Muscle of leg (tissue), 11 donors: ENCODE results near the gene CHSY1. TPM values are rescaled to one million over a fixed set of nuclear protein-coding genes. Genes with fewer than 3 reads are reported as not detected.

Source experiments
- DNase-seq: peaks from one replicate; pipeline ENCODE4 v3.0.0; 2013
- H3K27ac ChIP-seq: one replicate; pipeline ENCODE4 v1.5.1; 2013; ENCODE audit warnings: mild to moderate bottlenecking, low read length, control low read depth
- H3K27me3 ChIP-seq: one replicate; pipeline ENCODE4 v1.6.1; 2013; ENCODE audit warnings: low read length; ENCODE audit not compliant: control insufficient read depth, insufficient read depth
- H3K36me3 ChIP-seq: one replicate; pipeline ENCODE4 v1.6.1; 2013; ENCODE audit warnings: low read length; ENCODE audit not compliant: control insufficient read depth, insufficient read depth
- H3K4me1 ChIP-seq: one replicate; pipeline ENCODE4 v1.6.1; 2013; ENCODE audit warnings: low read length; ENCODE audit not compliant: control insufficient read depth, insufficient read depth
- H3K4me3 ChIP-seq: one replicate; pipeline ENCODE4 v1.5.1; 2013; ENCODE audit warnings: low read length, control low read depth
- H3K9me3 ChIP-seq: replicated peaks from 2 replicates; pipeline ENCODE4 v1.6.1; 2013; ENCODE audit warnings: low read depth, low read length; ENCODE audit not compliant: control insufficient read depth
- WGBS: methylation state at CpG from one replicate; pipeline ENCODE4 v1.1.5; 2013; ENCODE audit warnings: missing lambda C conversion rate; ENCODE audit not compliant: insufficient coverage; 5-methylcytosine and 5-hydroxymethylcytosine counted together
- polyA plus RNA-seq, 8 donors: library from polyadenylated mRNA; unstranded; fragments of 120-200 nt; gene quantifications; one replicate each; pipeline versions ENCODE4 v1.2.1 to v1.2.3, GENCODE V29; 2013; ENCODE audit warnings: inconsistent platforms in 1 of 8, low replicate concordance in 1 of 8; ENCODE audit not compliant: insufficient read length in 8 of 8, insufficient read depth in 1 of 8
- total RNA-seq: library from RNA; stranded (reverse); fragments of 120-200 nt; gene quantifications from one replicate; pipeline ENCODE4 v1.2.4, GENCODE V29; 2013

Gene CHSY1
- total and polyA plus RNA-seq, 9 donors, result 27.2 to 57.6 (median 42.5) TPM

- Histone ChIP-seq H3K4me1 (peaks cover 14% of the 10 kb centered on the region), H3K9me3 (no peaks in the 10 kb centered on the region), H3K4me3 (no peak overlapping the region), H3K27ac (no peak overlapping the region), H3K36me3 (no peaks in the 10 kb centered on the region), H3K27me3 (peaks cover 2% of the 10 kb centered on the region)
- 89% methylated on average over 1 of the region's 8 CpGs for WGBS
- DNase-seq, result no peak
Observed at GRCh38 chr15:101146118-101146702, 105.6 kb downstream of the CHSY1 start.

DNA sequence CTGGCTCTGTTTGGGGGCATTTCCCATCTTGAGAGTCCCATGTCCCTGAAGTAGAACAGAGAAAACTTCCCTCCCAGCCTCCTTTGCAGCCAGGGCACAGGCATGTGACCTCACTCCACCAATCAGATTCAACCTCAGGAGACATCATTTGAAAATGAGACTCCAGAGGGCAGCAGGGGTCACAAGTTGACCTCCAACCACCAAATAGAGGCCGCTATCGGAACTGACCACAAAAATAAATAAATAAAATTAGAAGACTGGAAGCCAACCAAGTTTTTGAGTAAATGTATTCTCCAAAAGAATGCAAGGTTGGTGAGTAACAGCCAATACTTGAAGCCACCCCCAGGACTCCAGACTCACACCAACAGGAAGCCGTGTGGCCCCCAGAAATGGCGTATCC is 106.5 kb downstream of the CHSY1 start:
- Histone ChIP-seq H3K9me3 (no peaks in the 10 kb centered on the region), H3K27me3 (peaks cover under 1% of the 10 kb centered on the region), H3K36me3 (no peaks in the 10 kb centered on the region), H3K4me1 (peaks cover 9% of the 10 kb centered on the region), H3K4me3 (no peak overlapping the region), H3K27ac (no peak overlapping the region)
- no CpG with 5 or more reads among the region's 4 CpGs for WGBS
- DNase-seq, result no peak

DNA sequence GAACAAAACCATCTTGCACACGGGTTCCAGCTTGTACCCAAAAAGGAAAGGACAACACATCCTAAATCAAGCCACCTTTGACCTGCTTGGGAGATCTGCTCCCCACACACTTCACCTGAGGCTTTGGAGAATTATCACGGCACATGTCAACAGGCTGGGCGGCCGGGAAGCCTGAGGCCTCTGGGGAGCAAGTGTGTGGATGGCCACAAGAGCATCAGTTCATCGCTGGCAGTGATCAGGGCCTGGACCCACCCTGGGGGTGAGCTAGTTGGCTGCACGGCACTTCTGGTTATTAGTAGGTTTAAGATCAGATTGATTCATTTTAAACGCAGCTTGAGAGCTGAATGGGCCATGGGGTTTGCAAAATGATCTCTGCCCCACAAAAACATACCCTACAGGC is 108.5 kb downstream of the CHSY1 start:
- no peaks in the 10 kb centered on the region for H3K36me3 ChIP-seq
- DNase-seq, result no peak
- no peak overlapping the region for H3K27ac ChIP-seq
- H3K27me3 ChIP-seq, result no peaks in the 10 kb centered on the region
- H3K4me3 ChIP-seq, result no peak overlapping the region
- WGBS, result 60% methylated on average over 1 of the region's 7 CpGs
- H3K9me3 ChIP-seq, result no peaks in the 10 kb centered on the region
- peaks cover 15% of the 10 kb centered on the region for H3K4me1 ChIP-seq

DNA sequence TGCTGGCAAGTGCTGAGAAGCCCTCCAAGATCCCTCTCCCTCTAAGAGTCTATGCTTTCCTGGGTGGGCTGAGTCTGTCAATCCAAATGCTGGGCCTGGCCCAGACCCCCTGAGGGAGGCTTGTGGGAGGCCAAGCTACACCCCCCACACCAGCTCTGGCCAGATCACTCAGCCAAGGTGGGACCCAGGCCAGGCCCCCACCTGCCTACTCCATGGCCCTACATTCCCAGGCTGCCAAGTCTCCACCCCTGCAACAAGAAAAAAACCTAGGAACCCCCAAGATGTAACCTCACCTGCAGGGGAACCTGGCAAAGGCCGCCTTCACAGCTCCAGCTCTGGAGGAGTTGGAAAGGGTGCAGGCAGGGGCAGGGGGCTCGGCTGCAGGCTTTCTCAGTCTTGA is 109.1 kb downstream of the CHSY1 start:
- no peak overlapping the region for H3K27ac ChIP-seq
- H3K4me3 ChIP-seq, result no peak overlapping the region
- H3K27me3 ChIP-seq, result no peaks in the 10 kb centered on the region
- H3K9me3 ChIP-seq, result no peaks in the 10 kb centered on the region
- peaks cover 12% of the 10 kb centered on the region for H3K4me1 ChIP-seq
- WGBS, result 50% methylated on average over 1 of the region's 2 CpGs
- H3K36me3 ChIP-seq, result no peaks in the 10 kb centered on the region
- no peak for DNase-seq

DNA sequence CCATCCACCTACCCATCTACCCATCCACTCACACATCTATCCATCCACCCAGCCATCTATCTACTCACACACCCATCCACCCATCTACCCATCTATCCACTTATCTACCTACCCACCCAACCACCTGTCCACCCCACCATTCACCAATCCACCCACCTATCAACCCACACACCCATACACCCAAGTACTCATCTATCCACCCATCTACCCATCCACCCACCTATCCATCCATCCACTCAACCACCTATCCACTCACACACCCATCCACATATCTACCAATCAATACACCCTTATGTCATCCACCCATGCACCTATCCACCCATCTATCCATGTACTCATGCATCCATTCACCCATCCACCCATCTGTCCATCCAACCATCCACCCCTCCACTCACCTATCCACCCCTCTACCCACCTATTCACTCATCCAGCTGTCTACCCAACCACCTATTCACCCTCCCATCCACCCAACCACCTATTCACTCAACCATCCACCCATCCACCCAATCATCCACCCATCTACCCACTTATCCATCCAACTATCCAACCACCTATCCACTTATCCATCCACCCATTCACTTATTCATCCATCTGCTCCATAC is 109.8 kb downstream of the CHSY1 start:
- Histone ChIP-seq H3K36me3 (no peaks in the 10 kb centered on the region), H3K4me3 (no peak overlapping the region), H3K27ac (no peak overlapping the region), H3K9me3 (no peaks in the 10 kb centered on the region), H3K27me3 (no peaks in the 10 kb centered on the region), H3K4me1 (peaks cover 12% of the 10 kb centered on the region)
- DNase-seq, result no peak

- no peak overlapping the region for H3K27ac ChIP-seq
- no peaks in the 10 kb centered on the region for H3K9me3 ChIP-seq
- no peaks in the 10 kb centered on the region for H3K36me3 ChIP-seq
- H3K4me3 ChIP-seq, result no peak overlapping the region
- no peaks in the 10 kb centered on the region for H3K27me3 ChIP-seq
- peaks cover 12% of the 10 kb centered on the region for H3K4me1 ChIP-seq
- no peak for DNase-seq
- WGBS, result no CpG with 5 or more reads among the region's 2 CpGs
Observed at GRCh38 chr15:101140697-101141065, 111.2 kb downstream of the CHSY1 start.

DNA sequence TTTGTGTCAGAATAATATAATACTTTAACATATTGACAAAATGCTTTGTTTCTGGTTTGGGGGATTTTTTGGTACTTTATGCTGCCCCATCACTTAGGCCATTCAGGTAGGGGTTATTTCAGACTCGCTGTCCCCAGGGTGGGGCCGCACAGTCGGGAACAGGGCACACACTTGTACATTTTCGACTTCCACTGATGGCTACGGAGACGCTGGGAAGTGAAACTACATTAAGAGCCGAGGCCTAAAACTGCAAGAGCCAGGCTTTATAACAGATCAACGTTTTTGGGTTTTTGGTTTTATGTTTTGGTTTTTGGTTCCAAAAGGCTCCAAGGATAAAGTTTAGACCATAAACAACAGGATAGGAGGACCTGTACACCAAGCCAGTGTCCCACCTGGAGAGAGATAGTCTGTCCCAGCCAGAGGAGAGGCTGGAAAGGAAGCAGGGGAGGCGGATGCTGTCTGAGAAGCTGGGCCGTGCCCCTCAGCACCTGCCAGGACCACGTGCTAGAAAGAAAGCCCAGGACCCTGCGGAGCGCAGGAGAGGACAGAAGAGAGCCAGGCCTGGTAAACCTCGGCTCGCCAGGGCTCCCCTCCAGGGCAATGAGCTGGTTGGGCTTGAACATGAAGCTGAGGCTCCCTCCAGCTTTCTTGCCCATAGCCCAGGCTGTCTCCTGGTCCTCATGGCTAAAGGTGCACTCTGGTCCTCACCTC is 111.7 kb downstream of the CHSY1 start:
- peaks cover 12% of the 10 kb centered on the region for H3K4me1 ChIP-seq
- H3K27me3 ChIP-seq, result no peaks in the 10 kb centered on the region
- H3K4me3 ChIP-seq, result no peak overlapping the region
- WGBS, result 62% methylated on average over 15 of the region's 15 CpGs
- peak; percentile 33 for DNase-seq
- peak overlapping the region; percentile 35 for H3K27ac ChIP-seq
- no peaks in the 10 kb centered on the region for H3K9me3 ChIP-seq
- H3K36me3 ChIP-seq, result no peaks in the 10 kb centered on the region

DNA sequence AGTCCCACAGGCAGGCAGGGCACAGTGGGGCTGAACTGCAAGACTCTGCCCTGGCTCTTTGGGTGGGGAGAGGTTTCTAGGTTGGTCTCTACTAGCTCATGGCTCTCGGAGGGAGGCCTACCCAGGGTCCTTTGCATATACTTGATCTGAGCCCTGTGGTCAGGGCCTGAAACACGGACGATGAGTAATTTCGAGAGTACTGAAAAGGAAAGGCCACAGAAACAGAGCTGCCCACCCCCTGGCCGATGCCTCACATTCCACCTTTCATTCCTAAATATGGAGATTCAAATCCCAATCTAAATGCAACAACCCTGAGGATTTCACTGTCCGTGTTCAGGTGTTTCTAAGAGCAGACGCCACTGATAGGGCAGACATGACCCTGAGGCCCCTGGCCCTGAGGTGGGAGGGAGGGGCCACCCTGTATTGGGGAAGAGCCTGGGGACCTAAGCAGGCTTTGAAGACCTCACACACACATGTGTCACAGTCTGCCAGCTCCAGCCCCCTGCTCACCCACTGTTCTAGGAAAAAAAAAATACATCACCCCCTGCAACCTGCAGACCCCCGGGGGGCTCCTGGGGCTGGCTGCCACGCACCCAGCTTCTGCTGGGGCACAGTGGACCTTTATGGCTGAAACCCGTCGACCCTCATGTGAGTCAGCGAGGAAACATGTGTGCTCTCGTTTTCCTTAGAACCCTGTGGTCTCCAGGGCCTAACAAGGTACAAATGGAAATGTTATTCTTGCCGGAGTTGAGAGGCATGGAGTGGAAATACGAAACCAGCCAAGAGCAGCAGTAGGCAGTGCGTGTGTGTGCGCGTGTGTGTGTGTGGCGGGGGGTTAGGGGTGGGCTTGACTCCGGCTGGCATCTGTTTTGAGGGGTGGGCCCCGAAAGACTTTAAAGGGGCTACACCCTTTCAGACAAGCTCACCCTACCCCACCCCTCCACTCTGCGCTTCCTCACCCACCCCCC is 112.7 kb downstream of the CHSY1 start:
- no peak for DNase-seq
- H3K4me1 ChIP-seq, result peaks cover 12% of the 10 kb centered on the region
- no peaks in the 10 kb centered on the region for H3K36me3 ChIP-seq
- no peak overlapping the region for H3K4me3 ChIP-seq
- no peaks in the 10 kb centered on the region for H3K27me3 ChIP-seq
- 44% methylated on average over 13 of the region's 22 CpGs for WGBS
- peaks cover 3% of the 10 kb centered on the region for H3K9me3 ChIP-seq
- H3K27ac ChIP-seq, result no peak overlapping the region

DNA sequence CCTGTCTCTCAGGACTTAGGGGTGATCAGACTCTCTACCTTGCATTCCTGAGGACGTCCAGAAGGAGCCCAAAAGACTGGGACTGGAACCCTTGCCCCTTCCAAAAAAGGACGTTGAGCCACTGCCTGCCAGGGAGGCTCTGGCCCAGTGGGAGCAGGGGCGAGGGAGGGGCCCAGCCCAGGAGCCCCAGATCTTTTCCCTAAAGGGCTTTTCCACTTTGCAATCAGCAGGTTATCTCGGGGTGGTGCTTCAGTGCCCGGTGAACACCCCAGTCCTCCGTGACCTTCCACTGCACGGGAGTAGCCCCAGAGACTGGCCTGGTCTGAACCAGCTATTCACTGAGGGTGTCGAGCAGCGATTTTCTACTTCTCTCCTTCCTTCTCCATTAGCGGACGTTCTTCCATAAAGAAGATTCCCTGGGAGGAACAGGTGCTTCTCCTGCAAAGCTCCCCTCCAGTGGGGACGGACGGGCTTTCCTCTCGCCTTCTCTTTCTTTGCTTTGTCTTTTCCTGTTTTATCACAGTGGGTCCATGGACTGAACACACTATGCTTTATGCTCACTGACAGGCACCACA is 113.7 kb downstream of the CHSY1 start:
- no peaks in the 10 kb centered on the region for H3K36me3 ChIP-seq
- H3K4me1 ChIP-seq, result peaks cover 19% of the 10 kb centered on the region
- WGBS, result 79% methylated on average over 12 of the region's 14 CpGs
- no peak overlapping the region for H3K27ac ChIP-seq
- no peak overlapping the region for H3K4me3 ChIP-seq
- H3K9me3 ChIP-seq, result peaks cover 3% of the 10 kb centered on the region
- no peak for DNase-seq
- no peaks in the 10 kb centered on the region for H3K27me3 ChIP-seq
